ENCODE results near the gene B3GALNT2.
A peak's percentile ranks its signal among the peaks of the same experiment; 100 is the strongest.
"Not testable (repeated sequence)": the region's sequence is repeated elsewhere in the genome, so short reads cannot be mapped to it uniquely, and the experiment has no call there.

The B3GALNT2 gene

GRCh38 chr1:235504122-235504493, at the start of gene B3GALNT2:
Gene B3GALNT2 (minus strand): TSS chr1:235504452. CDS start chr1:235504252, 200 bp downstream.
- DNase-seq, result no peak

- DNase-seq, result no peak
Measured at GRCh38 chr1:235553112-235553551, 48.9 kb upstream of the B3GALNT2 start.

GRCh38 chr1:235552146-235552716, 48.0 kb upstream of the B3GALNT2 start:
- DNase-seq, result no peak

- no peak for DNase-seq
Measured at GRCh38 chr1:235549351-235550139, 45.3 kb upstream of the B3GALNT2 start.

- DNase-seq, result not testable (repeated sequence)
Measured at GRCh38 chr1:235546369-235547155, 42.3 kb upstream of the B3GALNT2 start.

GRCh38 chr1:235545292-235545930, 41.2 kb upstream of the B3GALNT2 start:
- no peak for DNase-seq

GRCh38 chr1:235542845-235543244, 38.6 kb upstream of the B3GALNT2 start:
- not testable (repeated sequence) for DNase-seq

- DNase-seq, result no peak
Measured at GRCh38 chr1:235533476-235534168, 29.4 kb upstream of the B3GALNT2 start.

GRCh38 chr1:235532360-235532759, 28.1 kb upstream of the B3GALNT2 start:
- DNase-seq, result no peak

GRCh38 chr1:235527196-235527814, 23.1 kb upstream of the B3GALNT2 start:
- no peak for DNase-seq

GRCh38 chr1:235525314-235525713, 21.1 kb upstream of the B3GALNT2 start:
- DNase-seq, result no peak

GRCh38 chr1:235516862-235517446, 12.7 kb upstream of the B3GALNT2 start:
- DNase-seq, result no peak

GRCh38 chr1:235515844-235516512, 11.7 kb upstream of the B3GALNT2 start:
- no peak for DNase-seq

- DNase-seq, result peak in 1 of 2 experiments; percentile 21
Measured at GRCh38 chr1:235513495-235514366, 9.5 kb upstream of the B3GALNT2 start.

- no peak for DNase-seq
Measured at GRCh38 chr1:235511470-235512240, 7.4 kb upstream of the B3GALNT2 start.

- DNase-seq, result no peak
Measured at GRCh38 chr1:235510823-235511222, 6.6 kb upstream of the B3GALNT2 start.

GRCh38 chr1:235507623-235508022, 3.4 kb upstream of the B3GALNT2 start:
- DNase-seq, result no peak

GRCh38 chr1:235504494-235505222, 406 bp upstream of the B3GALNT2 start:
- peak; percentile 99 for DNase-seq
